PC-3 (cell line): ENCODE data around the gene AFF3. TPM values are rescaled to one million over a fixed set of nuclear protein-coding genes. Genes with fewer than 3 reads are reported as not detected.

Experiments used
- ATAC-seq: fragments of 200-7000 bp; cut with Tn5 transposase; 2 replicates; pipeline ENCODE4 v1.9.1; 2020; ENCODE audit warnings: mild to moderate bottlenecking, moderate library complexity
- BruUV-seq: library from RNA; stranded (reverse); fragments of 400-500 nt; replicated peaks from 2 replicates; lab custom pipeline; 2021; lab: Mats Ljungman, UMichigan
- CTCF ChIA-PET: fragments of 300-600 bp; sonication (Branson Sonifier 250); formaldehyde crosslinking; loops from one replicate; lab custom pipeline; 2022; ENCODE audit warnings: antibody characterized with exemption; lab: Charles Lee
- POLR2A ChIA-PET: fragments of 300-600 bp; sonication (Branson Sonifier 250); formaldehyde crosslinking; loops from one replicate; lab custom pipeline; 2022; ENCODE audit warnings: antibody characterized with exemption; ENCODE audit not compliant: unreplicated experiment; lab: Charles Lee
- DNase-seq: peaks from one replicate; pipeline ENCODE4 v3.0.0-alpha.2; 2015
- H2AFZ ChIP-seq: fragments of 300-600 bp; sonication (generic); 2 replicates; pipeline ENCODE4 v1.6.0; 2016; ENCODE audit warnings: antibody characterized with exemption, low read length
- H3F3A ChIP-seq: fragments of 300-600 bp; sonication (generic); one replicate; pipeline ENCODE4 v1.6.0; 2017; ENCODE audit warnings: antibody characterized with exemption, low read length, control low read depth, mild to moderate bottlenecking; ENCODE audit not compliant: unreplicated experiment
- H3K27ac ChIP-seq: fragments of 300-600 bp; sonication (generic); 2 replicates; pipeline ENCODE4 v1.5.1; 2016; ENCODE audit warnings: mild to moderate bottlenecking, low read length
- H3K27me3 ChIP-seq: fragments of 300-600 bp; sonication (generic); 2 replicates; pipeline ENCODE4 v1.6.1; 2016; ENCODE audit warnings: low read length, mixed read lengths
- H3K36me3 ChIP-seq: fragments of 300-600 bp; sonication (generic); 2 replicates; pipeline ENCODE4 v1.6.1; 2016; ENCODE audit warnings: low read depth, mixed run types, low read length, mixed read lengths
- H3K4me1 ChIP-seq: fragments of 300-600 bp; sonication (generic); 2 replicates; pipeline ENCODE4 v1.5.1; 2016; ENCODE audit warnings: low read length; ENCODE audit not compliant: insufficient read depth
- H3K4me2 ChIP-seq: fragments of 300-600 bp; sonication (generic); 2 replicates; pipeline ENCODE4 v1.6.0; 2016; ENCODE audit warnings: low read length
- H3K4me3 ChIP-seq: fragments of 300-600 bp; sonication (generic); 2 replicates; pipeline ENCODE4 v1.5.1; 2016; ENCODE audit warnings: mild to moderate bottlenecking, low read length, mixed read lengths
- H3K79me2 ChIP-seq: fragments of 300-600 bp; sonication (generic); 2 replicates; pipeline ENCODE4 v1.6.1; 2017; ENCODE audit warnings: low read length, mixed read lengths
- H3K9ac ChIP-seq: fragments of 300-600 bp; sonication (generic); 2 replicates; pipeline ENCODE4 v1.6.0; 2016; ENCODE audit warnings: mild to moderate bottlenecking, low read length
- H3K9me2 ChIP-seq: fragments of 300-600 bp; sonication (generic); replicated peaks from 2 replicates; pipeline ENCODE4 v1.6.1; 2016; ENCODE audit warnings: mixed run types, low read length, mixed read lengths
- H3K9me3 ChIP-seq: fragments of 300-600 bp; sonication (generic); 2 replicates; pipeline ENCODE4 v1.6.1; 2016; ENCODE audit warnings: low read length, mixed read lengths
- H4K20me1 ChIP-seq: fragments of 300-600 bp; sonication (generic); 2 replicates; pipeline ENCODE4 v1.6.1; 2016; ENCODE audit warnings: low read length, mixed read lengths
- EZH2 ChIP-seq: fragments of 300-600 bp; sonication (generic); IDR thresholded peaks from one replicate; pipeline ENCODE4 v1.6.1; 2017; ENCODE audit warnings: antibody characterized with exemption, mild to moderate bottlenecking, low read length; ENCODE audit not compliant: unreplicated experiment
- EZH2phosphoT487 ChIP-seq: fragments of 300-600 bp; sonication (generic); IDR thresholded peaks from 2 replicates; pipeline ENCODE4 v1.6.1; 2018; ENCODE audit warnings: mild to moderate bottlenecking, antibody characterized with exemption, low read length, borderline replicate concordance
- intact Hi-C: fragments of 100-400 bp; cut with micrococcal nuclease; formaldehyde crosslinking; loops from 2 replicates; pipeline ENCODE4 v1.9.0; 2023
- total RNA-seq: library from RNA; depleted of rRNA; stranded (reverse); fragments of >200 nt; gene quantifications from 2 replicates; pipeline ENCODE4 v1.2.3, GENCODE V29; 2014
- TF ChIP-seq, protein P1 (sequence below): fragments of 300-600 bp; sonication (generic); conservative IDR thresholded peaks from 2 replicates; pipeline ENCODE4 v1.5.1; 2017; ENCODE audit warnings: antibody characterized with exemption, low read depth, mild to moderate bottlenecking, low read length

The AFF3 gene
- total RNA-seq, 1 experiment from 2014 or later, result 0.04 TPM

- intact Hi-C loops, result no loop called here
- no peak overlapping the region for H2AFZ ChIP-seq
- no peaks in the 10 kb centered on the region for H3F3A ChIP-seq
- no peak overlapping the region for H3K4me3 ChIP-seq
- H3K4me2 ChIP-seq, result no peak overlapping the region
- ATAC-seq (no peak), DNase-seq (no peak)
- TF ChIP-seq EZH2phosphoT487 (no peak), EZH2 (no peak)
- TF ChIP-seq, protein P1, sequence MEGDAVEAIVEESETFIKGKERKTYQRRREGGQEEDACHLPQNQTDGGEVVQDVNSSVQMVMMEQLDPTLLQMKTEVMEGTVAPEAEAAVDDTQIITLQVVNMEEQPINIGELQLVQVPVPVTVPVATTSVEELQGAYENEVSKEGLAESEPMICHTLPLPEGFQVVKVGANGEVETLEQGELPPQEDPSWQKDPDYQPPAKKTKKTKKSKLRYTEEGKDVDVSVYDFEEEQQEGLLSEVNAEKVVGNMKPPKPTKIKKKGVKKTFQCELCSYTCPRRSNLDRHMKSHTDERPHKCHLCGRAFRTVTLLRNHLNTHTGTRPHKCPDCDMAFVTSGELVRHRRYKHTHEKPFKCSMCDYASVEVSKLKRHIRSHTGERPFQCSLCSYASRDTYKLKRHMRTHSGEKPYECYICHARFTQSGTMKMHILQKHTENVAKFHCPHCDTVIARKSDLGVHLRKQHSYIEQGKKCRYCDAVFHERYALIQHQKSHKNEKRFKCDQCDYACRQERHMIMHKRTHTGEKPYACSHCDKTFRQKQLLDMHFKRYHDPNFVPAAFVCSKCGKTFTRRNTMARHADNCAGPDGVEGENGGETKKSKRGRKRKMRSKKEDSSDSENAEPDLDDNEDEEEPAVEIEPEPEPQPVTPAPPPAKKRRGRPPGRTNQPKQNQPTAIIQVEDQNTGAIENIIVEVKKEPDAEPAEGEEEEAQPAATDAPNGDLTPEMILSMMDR, result no peak
- no TSS peak for BruUV-seq
- H3K9me3 ChIP-seq, result no peaks in the 10 kb centered on the region
- no peaks in the 10 kb centered on the region for H3K4me1 ChIP-seq
- no peaks in the 10 kb centered on the region for H3K27me3 ChIP-seq
- H3K27ac ChIP-seq, result no peak overlapping the region
- no peaks in the 10 kb centered on the region for H3K36me3 ChIP-seq
- no peaks in the 10 kb centered on the region for H3K9me2 ChIP-seq
- ChIA-PET CTCF (no interaction called here), POLR2A (no interaction called here)
- H3K79me2 ChIP-seq, result no peaks in the 10 kb centered on the region
- no peak overlapping the region for H3K9ac ChIP-seq
- H4K20me1 ChIP-seq, result no peaks in the 10 kb centered on the region
Measured at GRCh38 chr2:100040906-100041305, 101.5 kb downstream of the AFF3 start.

GRCh38 chr2:100039291-100039980 lies 103.0 kb downstream of the AFF3 start:
- POLR2A ChIA-PET, result no interaction called here
- Histone ChIP-seq H3K9me2 (no peaks in the 10 kb centered on the region), H3K4me1 (no peaks in the 10 kb centered on the region), H2AFZ (no peak overlapping the region), H3K9ac (no peak overlapping the region), H3K9me3 (no peaks in the 10 kb centered on the region), H3K27ac (no peak overlapping the region), H4K20me1 (no peaks in the 10 kb centered on the region), H3K36me3 (no peaks in the 10 kb centered on the region), H3K4me3 (no peak overlapping the region), H3K79me2 (no peaks in the 10 kb centered on the region), H3F3A (no peaks in the 10 kb centered on the region), H3K27me3 (no peaks in the 10 kb centered on the region), H3K4me2 (no peak overlapping the region)
- ATAC-seq (no peak), DNase-seq (no peak)
- CTCF ChIA-PET, result no interaction called here
- TF ChIP-seq, protein P1, result no peak
- no peak for TF ChIP-seq EZH2
- no peak for TF ChIP-seq EZH2phosphoT487
- intact Hi-C loops, result no loop called here
- BruUV-seq, result no TSS peak

- BruUV-seq, result no TSS peak
- intact Hi-C loops, result no loop called here
- H3K79me2 ChIP-seq, result no peaks in the 10 kb centered on the region
- H2AFZ ChIP-seq, result no peak overlapping the region
- no peak overlapping the region for H3K4me3 ChIP-seq
- CTCF ChIA-PET, result no interaction called here
- H3K27ac ChIP-seq, result no peak overlapping the region
- H3K4me2 ChIP-seq, result no peak overlapping the region
- no peaks in the 10 kb centered on the region for H3K36me3 ChIP-seq
- POLR2A ChIA-PET, result no interaction called here
- H3K9me2 ChIP-seq, result no peaks in the 10 kb centered on the region
- H3K27me3 ChIP-seq, result no peaks in the 10 kb centered on the region
- H3F3A ChIP-seq, result no peaks in the 10 kb centered on the region
- ATAC-seq (no peak), DNase-seq (no peak)
- H4K20me1 ChIP-seq, result no peaks in the 10 kb centered on the region
- no peak for TF ChIP-seq EZH2
- TF ChIP-seq EZH2phosphoT487, result no peak
- TF ChIP-seq, protein P1, result no peak
- no peaks in the 10 kb centered on the region for H3K9me3 ChIP-seq
- H3K4me1 ChIP-seq, result no peaks in the 10 kb centered on the region
- H3K9ac ChIP-seq, result no peak overlapping the region
Measured at GRCh38 chr2:100038011-100038410, 104.4 kb downstream of the AFF3 start.
